ENCODE data around the gene PADI3.

DNA sequence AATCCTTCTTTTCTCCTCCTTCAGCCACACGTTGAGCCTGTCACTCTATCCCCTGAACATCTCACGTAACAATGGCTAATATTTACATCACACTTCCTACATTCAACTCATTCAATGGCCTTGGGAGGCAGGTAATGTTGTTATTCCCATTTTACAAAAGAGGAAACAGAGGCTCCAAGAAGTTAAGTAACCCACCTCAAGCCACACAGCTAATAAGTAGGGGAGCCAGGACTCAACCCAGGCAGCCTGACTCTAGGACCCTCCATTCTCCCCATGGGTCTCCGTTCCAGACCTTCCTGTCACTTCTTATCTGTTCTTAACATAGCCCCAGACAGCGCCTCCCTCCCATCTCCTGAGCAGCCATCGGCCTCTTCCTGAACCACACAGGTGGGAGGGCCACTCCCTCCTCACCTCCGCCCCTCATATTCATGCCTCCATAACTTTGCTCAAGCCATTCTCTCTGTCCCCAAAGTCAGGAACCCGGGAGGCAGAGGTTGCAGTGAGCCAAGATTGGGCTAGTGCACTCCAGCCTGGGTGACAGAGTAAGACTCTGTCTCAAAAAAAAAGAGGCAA is 61.3 kb downstream of the PADI3 start:
- no peak for TF ChIP-seq TAF1 (IDR thresholded peaks at IDR 0.05; ENCODE audit: borderline replicate concordance, low read depth, low read length)
- no peak for TF ChIP-seq TEAD4 (IDR thresholded peaks at IDR 0.05; ENCODE audit: borderline replicate concordance, insufficient read depth)
- TF ChIP-seq EP300 (IDR thresholded peaks at IDR 0.05; ENCODE audit: borderline replicate concordance in 1 of 2, low read depth in 1 of 2, low read length in 1 of 2), result no peak
- no peak for TF ChIP-seq CTCF (IDR thresholded peaks at IDR 0.05)
- TF ChIP-seq NRF1 (IDR thresholded peaks at IDR 0.05; ENCODE audit: low read depth, low read length), result no peak
- TF ChIP-seq ZBTB33 (IDR thresholded peaks at IDR 0.05; ENCODE audit: borderline replicate concordance, low read depth), result no peak
- no peak for TF ChIP-seq RXRA (IDR thresholded peaks at IDR 0.05; ENCODE audit: borderline replicate concordance, low read depth)
- no peak for TF ChIP-seq EZH2phosphoT487 (IDR thresholded peaks at IDR 0.05; ENCODE audit: borderline replicate concordance, low read depth)
- no peak for TF ChIP-seq MAX (IDR thresholded peaks at IDR 0.05; ENCODE audit: low read depth)
- no peak for TF ChIP-seq GATA2 (CRISPR knock-in tag; IDR thresholded peaks at IDR 0.05)
- no peak for TF ChIP-seq RCOR1 (IDR thresholded peaks at IDR 0.05; ENCODE audit: low read length)
- TF ChIP-seq, protein P1, sequence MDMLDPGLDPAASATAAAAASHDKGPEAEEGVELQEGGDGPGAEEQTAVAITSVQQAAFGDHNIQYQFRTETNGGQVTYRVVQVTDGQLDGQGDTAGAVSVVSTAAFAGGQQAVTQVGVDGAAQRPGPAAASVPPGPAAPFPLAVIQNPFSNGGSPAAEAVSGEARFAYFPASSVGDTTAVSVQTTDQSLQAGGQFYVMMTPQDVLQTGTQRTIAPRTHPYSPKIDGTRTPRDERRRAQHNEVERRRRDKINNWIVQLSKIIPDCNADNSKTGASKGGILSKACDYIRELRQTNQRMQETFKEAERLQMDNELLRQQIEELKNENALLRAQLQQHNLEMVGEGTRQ (IDR thresholded peaks at IDR 0.05; ENCODE audit: borderline replicate concordance, low read depth, low read length), result no peak
- no peak for TF ChIP-seq POLR2AphosphoS5 (IDR thresholded peaks at IDR 0.05; ENCODE audit: low read depth, low read length)
